Fibroblast of lung (primary cell): ENCODE measurements around the gene TTLL11.

ENCODE experiments used
- CTCF ChIP-seq, 2 donors: IDR thresholded peaks in 1 of 2; conservative IDR thresholded peaks in 1 of 2; 1 replicate in 1 of 2; 2 replicates in 1 of 2; pipeline ENCODE4 v1.5.1; 2011 to 2012; ENCODE audit warnings: low read length in 2 of 2, control low read depth in 1 of 2, inconsistent platforms in 1 of 2, low read depth in 1 of 2, mild to moderate bottlenecking in 1 of 2
- EZH2 ChIP-seq: IDR thresholded peaks from 2 replicates; pipeline ENCODE4 v1.5.1; 2012; ENCODE audit warnings: low read length, control low read depth, mild to moderate bottlenecking; ENCODE audit errors: missing control alignments

- TF ChIP-seq CTCF (conservative IDR thresholded peaks at IDR 0.05 in 1 of 2, IDR thresholded peaks at IDR 0.05 in 1 of 2; ENCODE audit: low read depth in 1 of 2, low read length in 2 of 2) (no peak), EZH2 (no peak)
These were observed 12.1 kb downstream of the TTLL11 start for GRCh38 chr9:122080986-122081385.
